NB4 (cell line): ENCODE results near the gene SYNGR4.

ENCODE experiments used
- POLR2A ChIP-seq: IDR thresholded peaks from 2 replicates; pipeline ENCODE4 v1.6.1; 2011; ENCODE audit warnings: mild to moderate bottlenecking; ENCODE audit not compliant: insufficient read length; ENCODE audit errors: extremely low read depth
- TF ChIP-seq, protein P1 (sequence below): IDR thresholded peaks from one replicate; pipeline ENCODE4 v1.5.1; 2012; ENCODE audit warnings: low read depth, low read length
- TF ChIP-seq, protein P2 (sequence below): IDR thresholded peaks from 2 replicates; pipeline ENCODE4 v1.6.1; 2011; ENCODE audit warnings: low read depth, low read length

DNA sequence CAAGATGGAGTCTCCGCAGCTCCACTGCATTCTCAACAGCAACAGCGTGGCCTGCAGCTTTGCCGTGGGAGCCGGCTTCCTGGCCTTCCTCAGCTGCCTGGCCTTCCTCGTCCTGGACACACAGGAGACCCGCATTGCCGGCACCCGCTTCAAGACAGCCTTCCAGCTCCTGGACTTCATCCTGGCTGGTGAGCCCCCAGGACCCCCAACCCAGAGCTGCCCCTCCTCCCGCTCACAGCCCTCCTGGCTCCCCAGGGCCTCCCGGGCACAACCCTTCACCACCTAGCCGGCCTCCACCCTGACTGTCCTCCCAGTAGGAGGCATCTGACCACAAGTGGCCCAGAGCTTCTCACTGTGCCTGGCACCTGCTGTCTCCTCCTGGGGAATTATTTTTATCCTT is 9.4 kb downstream of the SYNGR4 start:
- TF ChIP-seq, protein P1, sequence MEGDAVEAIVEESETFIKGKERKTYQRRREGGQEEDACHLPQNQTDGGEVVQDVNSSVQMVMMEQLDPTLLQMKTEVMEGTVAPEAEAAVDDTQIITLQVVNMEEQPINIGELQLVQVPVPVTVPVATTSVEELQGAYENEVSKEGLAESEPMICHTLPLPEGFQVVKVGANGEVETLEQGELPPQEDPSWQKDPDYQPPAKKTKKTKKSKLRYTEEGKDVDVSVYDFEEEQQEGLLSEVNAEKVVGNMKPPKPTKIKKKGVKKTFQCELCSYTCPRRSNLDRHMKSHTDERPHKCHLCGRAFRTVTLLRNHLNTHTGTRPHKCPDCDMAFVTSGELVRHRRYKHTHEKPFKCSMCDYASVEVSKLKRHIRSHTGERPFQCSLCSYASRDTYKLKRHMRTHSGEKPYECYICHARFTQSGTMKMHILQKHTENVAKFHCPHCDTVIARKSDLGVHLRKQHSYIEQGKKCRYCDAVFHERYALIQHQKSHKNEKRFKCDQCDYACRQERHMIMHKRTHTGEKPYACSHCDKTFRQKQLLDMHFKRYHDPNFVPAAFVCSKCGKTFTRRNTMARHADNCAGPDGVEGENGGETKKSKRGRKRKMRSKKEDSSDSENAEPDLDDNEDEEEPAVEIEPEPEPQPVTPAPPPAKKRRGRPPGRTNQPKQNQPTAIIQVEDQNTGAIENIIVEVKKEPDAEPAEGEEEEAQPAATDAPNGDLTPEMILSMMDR = no peak
- no peak for TF ChIP-seq POLR2A
- TF ChIP-seq, protein P2, sequence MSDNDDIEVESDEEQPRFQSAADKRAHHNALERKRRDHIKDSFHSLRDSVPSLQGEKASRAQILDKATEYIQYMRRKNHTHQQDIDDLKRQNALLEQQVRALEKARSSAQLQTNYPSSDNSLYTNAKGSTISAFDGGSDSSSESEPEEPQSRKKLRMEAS = no peak
